Spinal cord (tissue), 10 donors: ENCODE results near the gene TTLL4. TPM values are rescaled to one million over a fixed set of nuclear protein-coding genes. Genes with fewer than 3 reads are reported as not detected.
"Not testable (repeated sequence)": the region's sequence is repeated elsewhere in the genome, so short reads cannot be mapped to it uniquely, and the experiment has no call there.

Source experiments
- DNase-seq, 6 donors: peaks; one replicate each; pipeline versions ENCODE4 v3.0.0 to v3.0.0-alpha.2; 2013 to 2015; ENCODE audit warnings: low spot score in 6 of 6, low read depth in 4 of 6
- H3K27ac ChIP-seq: one replicate; pipeline ENCODE4 v1.5.1; 2013; ENCODE audit warnings: low read depth, low read length, control low read depth
- H3K27me3 ChIP-seq: one replicate; pipeline ENCODE4 v1.6.1; 2013; ENCODE audit warnings: low read length; ENCODE audit not compliant: control insufficient read depth, insufficient read depth
- H3K36me3 ChIP-seq: one replicate; pipeline ENCODE4 v1.6.1; 2013; ENCODE audit warnings: low read length; ENCODE audit not compliant: control insufficient read depth, insufficient read depth
- H3K4me1 ChIP-seq: one replicate; pipeline ENCODE4 v1.6.1; 2013; ENCODE audit warnings: low read length; ENCODE audit not compliant: control insufficient read depth, insufficient read depth
- H3K4me3 ChIP-seq: one replicate; pipeline ENCODE4 v1.5.1; 2013; ENCODE audit warnings: low read depth, low read length, control low read depth
- H3K9me3 ChIP-seq: one replicate; pipeline ENCODE4 v1.6.1; 2013; ENCODE audit warnings: low read length; ENCODE audit not compliant: control insufficient read depth, insufficient read depth
- WGBS: methylation state at CpG from one replicate; pipeline ENCODE4 v1.1.5; 2013; ENCODE audit warnings: missing lambda C conversion rate; ENCODE audit not compliant: insufficient coverage; 5-methylcytosine and 5-hydroxymethylcytosine counted together
- polyA plus RNA-seq, 2 donors: library from polyadenylated mRNA; unstranded; fragments of 120-200 nt; gene quantifications; one replicate each; pipeline ENCODE4 v1.2.1, GENCODE V29; 2013; ENCODE audit not compliant: insufficient read length in 2 of 2
- total RNA-seq, 2 donors: library from RNA; depleted of rRNA in 1 of 2; stranded (reverse); fragments of 120-200 nt in 1 of 2; fragments of >200 nt in 1 of 2; gene quantifications; one replicate each; pipeline versions ENCODE4 v1.2.3 to v1.2.4, GENCODE V29; 2013 to 2014
- donor health status: healthy.

TTLL4 gene
- total and polyA plus RNA-seq, 4 donors, result 14.2 to 37.4 (median 29.4) TPM

- no CpG with 5 or more reads among the region's 3 CpGs for WGBS
- Histone ChIP-seq H3K9me3 (no peaks in the 10 kb centered on the region), H3K4me1 (no peaks in the 10 kb centered on the region), H3K27me3 (no peaks in the 10 kb centered on the region), H3K4me3 (no peak overlapping the region), H3K36me3 (peaks cover 65% of the 10 kb centered on the region), H3K27ac (no peak overlapping the region)
- DNase-seq, result no peak
Observed at GRCh38 chr2:218680061-218680460, 30.6 kb upstream of the TTLL4 start.

- not testable (repeated sequence) for H3K27ac ChIP-seq, H3K4me1 ChIP-seq, H3K27me3 ChIP-seq, H3K9me3 ChIP-seq, H3K4me3 ChIP-seq
- peak in 4 of 6 donors; percentile 31 to 87 (median 67) for DNase-seq
- peaks cover 49% of the 10 kb centered on the region for H3K36me3 ChIP-seq
- no CpG with 5 or more reads among the region's 5 CpGs for WGBS
Observed at GRCh38 chr2:218687400-218688060, 23.1 kb upstream of the TTLL4 start.

GRCh38 chr2:218691234-218691633 is 19.4 kb upstream of the TTLL4 start:
- H3K36me3 ChIP-seq, result peaks cover 55% of the 10 kb centered on the region
- H3K9me3 ChIP-seq, result no peaks in the 10 kb centered on the region
- H3K27me3 ChIP-seq, result no peaks in the 10 kb centered on the region
- H3K27ac ChIP-seq, result no peak overlapping the region
- H3K4me3 ChIP-seq, result no peak overlapping the region
- no peak for DNase-seq
- H3K4me1 ChIP-seq, result no peaks in the 10 kb centered on the region

- H3K4me1 ChIP-seq, result no peaks in the 10 kb centered on the region
- no peak for DNase-seq
- H3K36me3 ChIP-seq, result peaks cover 71% of the 10 kb centered on the region
- H3K27ac ChIP-seq, result no peak overlapping the region
- no peaks in the 10 kb centered on the region for H3K9me3 ChIP-seq
- no peaks in the 10 kb centered on the region for H3K27me3 ChIP-seq
- no peak overlapping the region for H3K4me3 ChIP-seq
- WGBS, result 93% methylated on average over 2 of the region's 3 CpGs
Observed at GRCh38 chr2:218694405-218695145, 16.1 kb upstream of the TTLL4 start.

GRCh38 chr2:218698885-218699284 is 11.8 kb upstream of the TTLL4 start:
- WGBS, result 98% methylated on average over 8 of the region's 8 CpGs

GRCh38 chr2:218701806-218702205 is 8.8 kb upstream of the TTLL4 start:
- Histone ChIP-seq H3K27ac (no peak overlapping the region), H3K9me3 (no peaks in the 10 kb centered on the region), H3K4me1 (peaks cover 3% of the 10 kb centered on the region), H3K36me3 (peaks cover 43% of the 10 kb centered on the region), H3K4me3 (no peak overlapping the region), H3K27me3 (no peaks in the 10 kb centered on the region)
- 88% methylated on average over 1 of the region's 2 CpGs for WGBS
- peak in 1 of 6 donors; percentile 48 for DNase-seq

More at GRCh38 chr2:218698885-218699284, 11.8 kb upstream of the TTLL4 start:
- no peak for DNase-seq
- Histone ChIP-seq H3K27ac (no peak overlapping the region), H3K4me3 (no peak overlapping the region), H3K4me1 (peaks cover 3% of the 10 kb centered on the region), H3K27me3 (no peaks in the 10 kb centered on the region), H3K9me3 (no peaks in the 10 kb centered on the region), H3K36me3 (peaks cover 62% of the 10 kb centered on the region)

GRCh38 chr2:218703341-218703740 is 7.3 kb upstream of the TTLL4 start:
- Histone ChIP-seq H3K9me3 (no peaks in the 10 kb centered on the region), H3K27me3 (no peaks in the 10 kb centered on the region), H3K36me3 (peaks cover 31% of the 10 kb centered on the region), H3K27ac (no peak overlapping the region), H3K4me1 (peaks cover 3% of the 10 kb centered on the region), H3K4me3 (no peak overlapping the region)
- WGBS, result 94% methylated on average over 4 of the region's 4 CpGs
- DNase-seq, result no peak

- 80% methylated on average over 3 of the region's 4 CpGs for WGBS
- Histone ChIP-seq H3K27me3 (no peaks in the 10 kb centered on the region), H3K36me3 (no peaks in the 10 kb centered on the region), H3K4me1 (peaks cover 14% of the 10 kb centered on the region), H3K27ac (no peak overlapping the region), H3K9me3 (no peaks in the 10 kb centered on the region), H3K4me3 (no peak overlapping the region)
- DNase-seq, result no peak
Observed at GRCh38 chr2:218708086-218708485, 2.5 kb upstream of the TTLL4 start.

GRCh38 chr2:218709908-218710307 is 727 bp upstream of the TTLL4 start:
- no peaks in the 10 kb centered on the region for H3K27me3 ChIP-seq
- 93% methylated on average over 3 of the region's 8 CpGs for WGBS
- peaks cover 14% of the 10 kb centered on the region for H3K4me1 ChIP-seq
- peak overlapping the region; percentile 48 for H3K4me3 ChIP-seq
- H3K27ac ChIP-seq, result no peak overlapping the region
- no peaks in the 10 kb centered on the region for H3K9me3 ChIP-seq
- DNase-seq, result no peak
- H3K36me3 ChIP-seq, result no peaks in the 10 kb centered on the region

- Histone ChIP-seq H3K27me3 (no peaks in the 10 kb centered on the region), H3K4me1 (peaks cover 14% of the 10 kb centered on the region), H3K36me3 (no peaks in the 10 kb centered on the region), H3K27ac (no peak overlapping the region), H3K9me3 (no peaks in the 10 kb centered on the region), H3K4me3 (peak overlapping the region; percentile 48)
- peak in 1 of 6 donors; percentile 14 for DNase-seq
- 50% methylated on average over 12 of the region's 14 CpGs for WGBS
Observed at GRCh38 chr2:218710334-218710686, 325 bp upstream of the TTLL4 start.
